Activated gamma-delta T cell (primary cell): ENCODE results near the gene RETN.

Source experiments
- DNase-seq: peaks from one replicate; lab custom pipeline; 2025; lab: John Stamatoyannopoulos, UW

Gene RETN

DNA sequence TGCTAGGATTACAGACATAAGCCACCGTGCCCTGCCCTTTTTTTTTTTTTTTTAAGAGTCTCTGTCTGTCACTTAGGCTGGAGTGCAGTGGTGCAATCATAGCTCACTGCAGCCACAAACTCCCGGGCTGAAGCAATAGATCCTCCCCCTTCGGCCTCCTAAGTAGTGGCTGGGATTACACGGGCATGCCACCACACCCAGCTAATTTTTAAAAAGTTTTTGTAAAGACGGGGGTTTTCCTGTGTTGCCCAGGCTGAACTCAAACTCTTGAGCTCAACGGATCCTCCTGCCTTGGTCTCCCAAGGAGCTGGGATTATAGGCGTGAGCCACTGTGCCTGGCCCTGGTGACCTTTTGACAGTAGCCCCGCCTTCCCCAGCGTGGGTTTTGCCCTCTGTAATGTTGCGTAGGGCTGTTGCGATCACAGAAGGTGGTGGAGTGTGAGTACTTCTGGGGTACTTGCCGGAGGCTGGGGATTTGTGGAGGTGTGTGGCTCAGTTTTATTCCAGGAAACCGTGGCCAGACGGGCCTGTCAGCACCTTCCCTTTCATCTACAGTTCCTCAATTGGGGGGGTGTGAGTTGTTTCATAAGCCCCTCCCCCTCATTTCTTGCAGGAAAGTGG lies 11.6 kb upstream of the RETN start:
- DNase-seq = no peak

DNA sequence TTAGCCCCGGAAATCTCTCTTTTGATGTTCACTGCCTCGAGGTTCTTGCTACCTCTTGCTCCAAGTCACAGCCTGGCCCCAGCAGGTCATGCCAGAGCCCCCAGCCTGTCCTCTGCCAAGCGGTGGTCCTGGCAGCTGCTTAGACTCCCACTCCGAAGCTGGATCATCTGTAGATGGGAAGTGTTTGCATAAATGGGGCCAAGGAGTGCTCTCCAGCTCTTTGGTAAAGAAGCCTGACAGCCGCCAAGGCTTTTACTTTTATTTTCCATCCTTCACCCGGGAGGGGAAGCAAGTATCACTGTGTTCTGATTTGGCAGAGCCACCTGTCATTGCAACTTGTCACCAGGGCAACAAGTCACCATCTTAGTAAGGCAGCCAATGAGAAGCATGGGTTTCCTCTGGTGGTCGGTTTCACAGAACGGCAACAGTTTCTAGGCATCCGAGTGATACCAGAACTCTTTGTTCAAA lies 10.6 kb upstream of the RETN start:
- no peak for DNase-seq

DNA sequence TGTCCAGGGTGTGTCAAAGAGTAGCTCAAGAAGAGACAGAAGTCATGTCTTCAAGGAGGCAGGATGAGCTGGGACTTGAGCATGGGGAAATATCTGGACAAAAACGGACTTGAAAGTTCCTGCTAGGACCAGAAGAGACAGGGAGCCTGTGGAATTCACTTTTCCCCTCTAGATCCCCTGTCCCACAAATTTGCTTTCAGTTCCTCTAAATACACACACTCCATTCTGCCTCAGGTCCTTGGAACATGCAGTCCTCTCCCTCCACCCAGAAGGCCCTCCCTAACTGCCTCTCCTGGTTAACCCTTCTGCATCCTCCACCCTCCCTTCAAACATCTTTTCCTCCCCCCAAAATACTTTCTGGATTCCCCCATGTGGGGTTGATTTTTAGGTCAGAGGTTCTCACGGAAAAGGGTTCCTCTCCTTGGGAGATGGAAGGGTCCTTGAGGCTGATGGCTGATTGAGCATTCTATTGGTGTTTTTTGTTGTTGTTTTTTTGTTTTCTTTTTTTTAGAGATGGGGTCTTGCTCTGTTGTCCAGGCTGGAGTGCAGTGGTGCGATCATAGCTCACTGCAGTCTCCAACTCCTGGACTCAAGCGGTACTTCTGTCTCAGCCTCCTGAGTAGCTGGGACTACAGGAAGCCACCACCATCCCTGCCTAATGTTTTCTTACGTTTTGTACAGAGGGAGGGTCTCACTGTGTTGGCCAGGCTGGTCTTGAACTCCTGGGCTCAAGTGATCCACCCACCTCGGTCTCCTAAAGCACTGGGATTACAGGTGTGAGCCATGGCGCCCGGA lies 6.9 kb upstream of the RETN start:
- DNase-seq = no peak

DNA sequence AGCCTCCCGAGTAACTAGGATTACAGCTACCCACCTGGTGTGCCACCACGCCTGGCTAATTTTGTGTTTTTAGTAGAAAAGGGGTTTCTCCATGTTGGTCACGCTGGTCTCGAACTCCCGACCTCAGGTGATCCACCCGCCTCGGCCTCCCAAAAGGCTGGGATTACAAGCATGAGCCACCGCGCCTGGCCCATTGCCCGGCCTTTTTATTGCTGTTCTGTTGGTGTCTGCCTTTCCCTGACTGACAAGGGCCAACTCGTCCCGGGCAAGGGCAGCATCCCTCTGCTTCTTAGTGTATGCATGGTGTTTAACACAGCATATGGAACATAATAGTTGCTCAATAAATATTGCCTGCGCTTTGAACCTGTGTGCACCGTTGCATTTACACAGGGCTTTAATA lies 6.2 kb upstream of the RETN start:
- no peak for DNase-seq

DNA sequence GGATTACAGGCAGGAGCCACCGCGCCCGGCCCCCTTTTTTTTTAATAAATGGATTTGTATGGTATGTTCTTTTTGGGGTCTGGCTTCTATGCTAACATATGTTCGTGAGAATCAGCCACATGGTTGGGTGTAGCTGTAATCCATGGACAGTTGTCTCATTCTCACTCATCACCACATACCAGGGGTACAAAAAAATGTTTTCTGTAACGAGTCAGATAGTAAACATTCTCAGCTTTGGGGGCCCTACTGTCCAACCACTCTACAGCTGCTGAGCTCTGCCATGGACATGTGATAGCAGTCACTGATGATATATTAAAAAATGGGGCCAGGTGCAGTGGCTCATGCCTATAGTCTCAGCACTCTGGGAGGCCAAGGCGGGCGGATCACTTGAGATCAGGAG lies 5.1 kb upstream of the RETN start:
- no peak for DNase-seq

DNA sequence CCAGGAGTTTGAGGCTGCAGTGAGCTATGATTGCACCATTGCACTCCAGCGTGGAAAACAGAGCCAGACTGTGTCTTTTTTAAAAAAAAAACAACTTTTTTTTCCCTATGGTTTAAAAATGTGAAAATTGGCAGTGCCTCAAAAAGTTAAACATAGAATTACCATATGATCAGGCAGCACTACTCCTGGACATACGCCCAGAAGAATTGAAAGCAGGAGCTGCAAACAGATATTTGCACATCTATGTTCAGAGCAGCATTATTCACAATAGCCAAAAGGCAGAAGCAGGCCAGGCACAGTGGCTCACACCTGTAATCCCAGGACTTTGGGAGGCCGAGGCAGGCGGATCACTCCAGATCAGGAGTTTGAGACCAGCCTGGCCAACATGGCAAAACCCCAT lies 3.8 kb upstream of the RETN start:
- DNase-seq = no peak

DNA sequence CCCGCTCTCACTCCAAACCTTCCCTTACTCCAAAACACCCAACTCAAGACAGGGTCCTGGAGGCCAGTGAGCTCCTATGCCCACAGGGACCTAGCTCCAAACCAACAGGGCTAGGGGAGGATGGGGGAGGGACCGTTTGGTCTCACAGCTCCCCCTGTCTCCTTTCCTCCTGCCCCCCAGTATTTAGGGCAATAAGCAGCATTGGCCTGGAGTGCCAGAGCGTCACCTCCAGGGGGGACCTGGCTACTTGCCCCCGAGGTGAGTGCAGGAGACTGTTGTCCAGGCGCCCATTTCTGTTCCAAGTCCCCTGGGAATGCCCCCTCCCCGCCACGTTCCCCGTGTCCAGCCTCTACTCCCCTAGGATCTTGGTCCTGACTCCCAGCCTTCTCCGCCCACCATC lies 792 bp downstream of the RETN start:
- DNase-seq = no peak

DNA sequence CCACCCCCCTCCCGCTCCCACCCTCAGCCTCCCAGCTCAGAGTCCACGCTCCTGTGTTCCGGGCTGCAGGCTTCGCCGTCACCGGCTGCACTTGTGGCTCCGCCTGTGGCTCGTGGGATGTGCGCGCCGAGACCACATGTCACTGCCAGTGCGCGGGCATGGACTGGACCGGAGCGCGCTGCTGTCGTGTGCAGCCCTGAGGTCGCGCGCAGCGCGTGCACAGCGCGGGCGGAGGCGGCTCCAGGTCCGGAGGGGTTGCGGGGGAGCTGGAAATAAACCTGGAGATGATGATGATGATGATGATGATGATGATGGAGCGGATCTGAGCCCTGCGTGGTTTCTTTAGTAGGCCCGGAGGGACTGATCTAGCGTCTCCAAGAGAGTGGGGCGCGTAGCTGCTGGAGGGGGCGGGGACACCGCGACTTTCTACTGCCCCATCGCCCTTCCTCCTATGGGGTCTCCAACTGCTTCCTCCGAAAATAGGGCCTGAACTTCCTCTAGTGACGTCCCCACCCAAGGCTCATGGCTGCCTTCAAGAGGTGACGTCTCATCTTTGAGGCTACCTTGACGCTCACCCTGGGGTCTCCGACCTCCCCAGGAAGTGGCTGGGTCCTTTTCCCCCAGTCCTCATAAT lies 1.4 kb downstream of the RETN start:
- no peak for DNase-seq

DNA sequence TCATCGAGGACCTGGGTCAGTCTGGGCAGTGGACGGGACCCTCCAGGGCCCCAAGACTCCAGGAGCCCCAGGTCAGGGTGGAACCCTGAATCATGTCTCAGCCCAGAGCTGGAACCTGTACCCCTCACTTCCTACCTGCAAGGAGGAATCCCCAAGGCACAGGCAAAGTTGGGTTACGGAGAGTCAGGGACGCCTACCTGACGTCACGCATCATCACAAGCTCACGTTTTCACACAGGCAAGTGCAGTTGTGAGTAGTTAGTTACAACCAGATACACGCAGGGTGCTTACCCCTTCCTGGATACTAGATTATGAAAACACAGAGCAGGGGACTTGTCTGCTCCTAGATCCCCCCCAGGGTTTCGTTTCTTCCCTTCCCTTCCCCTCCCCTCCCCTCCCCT lies 1.9 kb downstream of the RETN start:
- no peak for DNase-seq

DNA sequence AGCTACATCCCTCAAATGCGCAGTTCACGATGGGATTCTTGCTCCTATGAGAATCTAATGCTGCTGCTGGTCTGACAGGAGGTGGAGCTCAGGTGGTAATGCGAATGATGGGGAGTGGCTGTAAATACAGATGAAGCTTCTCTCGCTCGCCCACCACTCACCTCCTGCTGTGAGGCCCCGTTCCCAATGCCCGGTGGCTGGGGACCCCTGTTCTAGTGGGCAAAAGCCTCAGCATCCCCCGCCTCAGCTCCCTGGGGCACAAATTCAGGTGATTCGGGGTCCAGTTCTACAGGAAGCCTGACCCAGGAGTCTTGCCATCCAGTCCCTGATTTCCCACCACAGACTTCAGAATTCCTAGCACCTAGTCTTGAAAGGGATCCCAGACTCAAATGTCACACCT lies 3.7 kb downstream of the RETN start:
- DNase-seq = no peak

DNA sequence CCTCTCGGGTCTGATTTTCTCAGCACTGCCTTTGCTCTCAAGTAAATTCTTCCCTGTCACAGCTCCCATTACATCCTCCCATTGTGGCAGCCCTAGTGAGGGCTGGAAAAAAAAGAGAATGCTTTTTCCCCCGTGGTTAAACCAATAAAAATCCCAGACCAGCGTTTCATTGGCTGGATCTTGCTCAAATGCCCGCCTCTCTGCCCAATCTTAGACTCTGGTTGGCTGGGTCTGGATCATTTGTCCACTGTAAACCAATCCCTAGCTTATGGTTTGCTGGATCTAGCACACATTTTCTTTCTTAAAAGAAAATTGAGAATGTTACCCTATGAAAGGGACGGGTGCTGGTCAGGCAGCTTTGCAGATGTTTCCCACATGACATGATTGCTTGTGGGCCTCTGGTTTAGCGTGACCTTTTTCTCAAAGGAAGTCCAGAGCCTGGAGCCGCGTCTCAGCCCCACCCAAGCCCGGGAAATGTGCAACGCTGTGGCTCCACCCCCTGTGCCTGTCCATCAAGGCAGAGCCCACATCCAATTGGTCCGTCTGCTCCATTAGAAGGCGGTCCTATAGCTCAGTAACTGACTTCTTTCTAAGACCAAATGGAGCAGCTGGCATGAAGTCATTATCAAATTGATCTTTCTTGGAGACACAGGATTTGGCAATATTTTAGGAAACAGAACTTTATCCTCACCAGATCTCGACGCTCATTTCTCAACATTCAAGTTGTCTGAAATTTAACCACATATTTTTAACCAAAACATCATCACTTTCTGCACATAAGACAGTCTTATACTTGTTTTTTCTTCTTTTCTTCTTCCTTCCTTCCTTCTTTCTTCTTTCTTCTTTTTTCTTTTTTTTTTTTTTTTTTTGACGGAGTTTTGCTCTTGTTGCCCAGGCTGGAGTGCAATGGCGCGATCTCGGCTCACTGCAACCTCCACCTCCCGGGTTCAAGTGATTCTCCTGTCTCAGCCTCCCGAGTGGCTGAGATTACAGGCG lies 5.5 kb downstream of the RETN start:
- no peak for DNase-seq

DNA sequence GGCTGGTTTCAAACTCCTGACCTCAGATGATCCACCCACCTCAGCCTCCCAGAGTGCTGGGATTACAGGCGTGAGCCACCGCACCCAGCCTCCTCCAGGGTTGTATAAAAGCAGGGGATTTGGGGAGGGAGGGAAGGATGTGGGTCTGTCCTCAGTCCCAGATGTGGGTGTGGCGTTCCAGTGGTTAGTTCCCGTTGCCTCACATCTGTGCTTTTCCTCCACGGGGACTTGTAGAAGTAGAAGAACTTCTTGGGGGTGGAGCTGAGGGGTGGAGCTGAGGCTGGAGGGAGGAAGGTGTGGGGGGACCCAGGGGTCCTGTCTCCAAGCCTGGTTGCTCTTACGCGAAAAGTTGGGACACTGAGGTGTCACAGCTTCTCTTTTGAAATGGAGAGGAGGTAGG lies 7.5 kb downstream of the RETN start:
- no peak for DNase-seq

DNA sequence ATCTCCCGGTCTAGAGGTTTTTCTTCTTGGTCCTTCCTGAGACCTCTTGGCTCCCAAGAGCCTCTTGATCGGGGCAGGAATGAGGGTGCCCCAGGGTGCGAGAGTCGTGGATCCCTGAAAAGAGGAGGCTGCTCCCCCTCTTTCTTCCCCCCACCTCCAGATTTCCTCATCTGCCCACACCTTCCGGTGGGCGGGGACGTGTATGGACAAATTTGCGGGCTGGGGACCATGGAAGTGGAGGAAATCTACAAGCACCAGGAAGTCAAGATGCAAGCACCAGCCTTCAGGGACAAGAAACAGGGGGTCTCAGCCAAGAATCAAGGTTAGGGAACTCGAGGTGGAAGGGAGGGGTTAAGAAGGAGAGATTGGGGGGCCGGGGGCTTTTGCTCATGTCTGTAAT lies 8.0 kb downstream of the RETN start, which contains the start of gene MCEMP1:
TSS of gene MCEMP1 (plus strand) at position 237 of the 400 bp plus-strand sequence. CDS start at position 268, 31 bp downstream.
- DNase-seq = no peak

DNA sequence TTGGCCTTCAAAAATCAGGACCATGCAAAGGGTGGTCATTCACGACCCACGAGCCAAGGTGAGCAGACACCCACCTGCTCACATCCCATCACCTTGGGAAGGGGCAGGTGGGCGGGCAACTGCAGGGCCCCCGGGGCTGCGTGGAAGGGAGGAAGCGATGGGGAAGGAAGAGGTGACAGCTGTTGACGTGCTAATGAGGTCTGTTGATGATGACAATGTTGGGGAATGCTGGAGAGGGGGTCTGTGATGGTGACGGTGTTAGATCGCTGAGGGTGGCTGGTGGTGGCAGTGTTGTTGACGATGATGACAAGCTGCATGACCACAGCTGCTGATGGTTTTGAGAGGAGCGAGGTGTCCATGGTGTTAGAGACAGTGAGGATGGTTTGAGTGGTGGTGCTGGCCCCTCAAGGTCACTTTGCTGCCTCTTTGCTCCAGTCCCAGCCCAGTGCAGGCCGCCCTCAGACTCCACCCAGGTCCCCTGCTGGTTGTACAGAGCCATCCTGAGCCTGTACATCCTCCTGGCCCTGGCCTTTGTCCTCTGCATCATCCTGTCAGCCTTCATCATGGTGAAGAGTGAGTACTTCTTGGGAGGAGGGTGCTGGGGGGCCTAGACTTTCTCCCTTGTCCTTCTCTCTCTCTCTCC lies 8.9 kb downstream of the RETN start:
- no peak for DNase-seq

DNA sequence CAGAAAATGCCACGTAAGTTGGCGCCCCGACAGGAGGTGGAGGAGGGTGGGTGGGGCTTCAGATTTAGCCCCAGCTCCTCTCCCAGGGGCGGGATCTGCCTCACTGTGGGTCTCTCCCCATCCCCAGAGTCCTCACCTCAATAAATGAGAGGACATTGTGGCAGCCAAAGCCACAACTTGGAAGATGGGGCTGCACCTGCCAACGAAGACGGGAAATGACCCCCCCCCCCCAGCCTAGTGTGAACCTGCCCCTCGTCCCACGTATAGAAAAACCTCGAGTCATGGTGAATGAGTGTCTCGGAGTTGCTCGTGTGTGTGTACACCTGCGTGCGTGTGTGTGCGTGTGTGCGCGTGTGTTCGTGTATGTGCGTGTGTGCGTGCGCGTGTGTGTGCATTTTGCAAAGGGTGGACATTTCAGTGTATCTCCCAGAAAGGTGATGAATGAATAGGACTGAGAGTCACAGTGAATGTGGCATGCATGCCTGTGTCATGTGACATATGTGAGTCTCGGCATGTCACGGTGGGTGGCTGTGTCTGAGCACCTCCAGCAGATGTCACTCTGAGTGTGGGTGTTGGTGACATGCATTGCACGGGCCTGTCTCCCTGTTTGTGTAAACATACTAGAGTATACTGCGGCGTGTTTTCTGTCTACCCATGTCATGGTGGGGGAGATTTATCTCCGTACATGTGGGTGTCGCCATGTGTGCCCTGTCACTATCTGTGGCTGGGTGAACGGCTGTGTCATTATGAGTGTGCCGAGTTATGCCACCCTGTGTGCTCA lies 10.3 kb downstream of the RETN start:
- DNase-seq = no peak

DNA sequence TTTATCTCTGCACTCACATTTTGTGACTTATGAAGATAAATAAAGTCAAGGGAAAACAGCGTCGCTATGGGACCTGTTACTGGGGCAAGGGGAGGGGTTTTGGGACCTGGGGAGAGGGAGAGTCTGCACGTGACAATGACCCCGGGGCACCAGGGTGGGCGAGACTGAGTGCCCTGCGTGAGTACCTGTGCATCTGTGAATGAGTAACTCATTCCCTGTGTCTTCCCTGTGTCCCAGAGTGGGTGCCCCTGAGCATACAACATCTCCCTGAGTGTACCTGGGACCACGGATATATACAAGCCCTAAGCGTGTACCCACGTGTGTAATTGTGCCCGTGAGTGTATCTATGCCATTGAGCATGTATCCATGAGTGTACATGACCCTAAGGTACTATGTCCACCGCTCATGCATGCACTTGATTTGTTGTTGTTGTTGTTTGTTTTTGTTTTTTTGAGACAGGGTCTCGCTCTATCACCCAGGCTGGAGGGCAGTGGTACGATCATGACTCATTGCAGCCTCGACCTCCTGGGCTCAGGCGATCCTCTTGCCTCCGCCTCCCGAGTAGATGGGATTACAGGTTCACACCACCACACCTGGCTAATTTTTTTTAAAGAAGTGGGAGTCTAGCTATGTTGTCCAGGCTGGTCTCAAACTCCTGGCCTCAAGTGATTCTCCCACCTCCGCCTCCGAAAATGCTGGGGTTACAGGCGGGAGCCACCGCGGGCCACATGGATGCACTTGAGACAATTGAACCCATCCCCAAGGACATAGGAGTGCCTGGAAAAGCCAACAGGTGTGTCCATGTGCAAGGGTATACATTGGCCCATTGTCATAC lies 11.1 kb downstream of the RETN start:
- no peak for DNase-seq

DNA sequence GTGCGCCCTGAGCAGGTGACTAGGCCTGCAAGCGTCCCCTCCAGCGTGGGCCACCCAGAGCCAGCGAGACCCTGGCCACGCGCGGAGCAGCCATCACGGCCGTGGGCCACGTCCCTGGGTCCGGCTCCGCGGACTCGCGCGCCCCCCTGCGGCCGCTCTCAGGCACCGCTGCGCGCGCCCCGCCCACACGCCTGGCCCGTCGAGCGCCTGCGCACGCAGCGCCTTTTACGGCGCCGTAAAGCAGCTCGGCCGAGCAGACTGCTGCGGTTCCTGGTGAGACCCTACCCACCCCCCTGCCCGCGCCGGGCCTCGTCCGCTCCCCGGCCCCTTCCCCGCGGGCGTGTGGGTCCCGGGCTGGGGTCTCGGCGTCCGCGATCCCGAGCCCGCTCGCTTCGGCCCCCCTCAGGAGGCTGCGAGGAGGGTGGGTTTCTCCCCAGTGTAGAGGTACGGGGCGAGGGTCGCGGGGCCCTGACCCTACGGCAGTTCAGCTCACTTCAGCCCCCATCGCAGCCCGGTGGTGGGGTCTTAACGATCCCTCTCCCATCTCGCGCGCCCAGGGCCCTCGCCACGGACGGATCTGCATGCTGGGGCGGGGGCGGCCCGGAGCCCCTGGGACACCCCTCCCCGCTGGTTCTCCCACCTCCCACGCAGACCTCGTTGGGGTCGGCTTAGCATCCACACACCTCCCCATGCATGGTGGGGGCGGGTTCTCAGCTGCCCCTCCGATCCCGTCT lies 11.9 kb downstream of the RETN start, which contains the start of gene TRAPPC5:
TSS of gene TRAPPC5 (plus strand) at position 228 of the 734 bp plus-strand sequence. CDS start 1,421 bp downstream, outside the sequence.
- peak; percentile 81 for DNase-seq

DNA sequence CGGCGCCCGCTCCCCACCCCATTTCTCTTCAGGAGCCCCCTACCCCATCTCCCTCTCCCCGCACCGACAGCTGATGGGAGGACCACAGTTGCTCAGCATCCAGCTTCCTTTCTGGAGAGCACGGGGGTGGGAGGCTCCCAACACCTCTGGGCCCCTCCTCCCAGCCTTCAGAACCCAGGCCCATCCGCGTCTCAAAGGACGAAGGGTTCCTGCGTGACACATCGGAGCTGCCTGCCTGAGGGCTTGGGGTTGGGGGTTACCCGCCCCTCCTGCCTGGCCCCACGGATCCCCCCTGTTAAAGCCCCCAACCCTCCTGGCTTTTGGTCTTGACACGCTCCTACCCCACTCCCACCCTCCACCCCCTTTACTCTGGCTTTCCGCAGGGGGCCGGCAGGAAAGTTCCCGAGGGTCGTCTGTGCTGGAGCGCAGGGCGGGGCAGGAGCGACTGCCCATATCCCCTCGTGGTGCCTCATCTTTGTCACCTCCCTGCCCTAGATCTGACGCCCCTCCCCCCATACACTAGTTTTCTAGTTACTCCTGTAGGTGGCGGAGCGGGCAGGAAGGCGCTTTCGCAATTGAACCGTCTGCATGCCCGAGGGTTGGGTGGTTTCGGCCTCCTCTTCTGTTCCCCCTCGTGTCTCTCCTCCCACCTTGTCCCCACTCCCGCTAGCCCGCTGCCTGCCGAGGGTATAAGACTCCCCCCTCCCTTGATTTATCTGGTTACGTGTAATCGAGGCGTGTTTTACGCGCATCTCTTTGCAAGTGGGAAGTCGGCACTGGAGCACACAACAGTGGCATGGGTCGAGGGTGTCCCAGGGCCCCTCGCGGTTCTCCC lies 12.7 kb downstream of the RETN start:
- no peak for DNase-seq
